Measurements from ENCODE around the gene ABHD6. TPM values are rescaled to one million over a fixed set of nuclear protein-coding genes. Genes with fewer than 3 reads are reported as not detected.

The ABHD6 gene
- total and polyA plus RNA-seq, 9 of the 15 experiments (the other 6 are each of a cell fraction or from before 2014, with no cell fraction given) = 0.53 to 3.6 (median 2.5) TPM

GRCh38 chr3:58238830-58239229, 1.2 kb downstream of the ABHD6 start (continued):
- no peak for TF ChIP-seq NUFIP1 (IDR thresholded peaks at IDR 0.05; ENCODE audit: partially characterized antibody)
- no peak for TF ChIP-seq GATAD2B (IDR thresholded peaks at IDR 0.05; ENCODE audit: borderline replicate concordance)

DNA sequence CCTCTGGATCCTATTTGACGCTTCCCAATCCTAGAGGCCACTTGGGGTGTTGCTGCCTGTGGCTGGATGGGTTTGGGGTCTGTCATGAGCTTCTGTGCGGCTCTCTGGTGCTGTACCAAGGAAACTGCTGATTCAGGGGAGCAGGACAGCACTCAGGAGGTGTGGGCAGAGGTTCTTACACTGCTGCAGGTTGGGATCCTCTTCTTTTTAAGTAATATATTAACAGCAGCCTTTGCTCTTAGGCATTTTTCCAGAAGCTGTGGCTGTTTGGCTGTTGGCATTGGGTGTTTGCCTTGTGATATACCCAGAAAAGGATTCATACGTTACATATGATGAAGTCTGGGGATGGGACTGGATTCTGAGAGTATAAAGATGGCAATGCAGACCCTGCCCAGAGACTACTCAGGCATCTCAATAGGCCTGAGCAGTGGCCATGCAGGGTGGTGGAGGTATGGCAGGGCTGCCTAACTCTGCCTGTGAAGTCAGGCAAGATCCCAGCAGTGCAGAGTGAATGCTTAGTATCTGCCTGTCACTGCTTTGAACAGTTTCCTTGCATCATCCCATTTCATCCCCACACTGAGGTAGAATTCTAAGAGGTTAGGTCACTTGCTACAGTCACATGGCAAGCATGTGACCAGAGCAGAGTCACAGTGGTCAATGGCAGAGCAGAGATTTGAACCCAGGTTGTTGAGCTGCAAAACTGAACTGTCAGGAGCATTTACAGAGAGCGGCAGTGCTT, 3.9 kb downstream of the ABHD6 start:
- Histone ChIP-seq H3K36me3 (ENCODE audit: control insufficient read depth, insufficient read depth, low read length) (no peaks in the 10 kb centered on the region), H3K9ac (ENCODE audit: insufficient read depth in 1 of 2, low read depth in 2 of 2, low read length in 2 of 2) (no peak overlapping the region), H3K4me3 (no peak overlapping the region), H3K9me1 (ENCODE audit: control insufficient read depth, insufficient read depth, low read length) (no peaks in the 10 kb centered on the region), H4K20me1 (replicated peaks; ENCODE audit: control insufficient read depth, insufficient read depth, low read length) (0 out of 2 replicates have a peak, but pooled peaks cover 5% of the 10 kb centered on the region), H3K27me3 (ENCODE audit: control insufficient read depth in 2 of 2, insufficient read depth in 2 of 2, low read length in 2 of 2) (no peaks in the 10 kb centered on the region), H3K9me3 (replicated peaks; ENCODE audit: control insufficient read depth, insufficient read depth, low read depth, low read length) (no peaks in the 10 kb centered on the region), H3K79me2 (ENCODE audit: control insufficient read depth, insufficient read depth, low read length) (no peaks in the 10 kb centered on the region), H2AFZ (ENCODE audit: low read depth, low read length) (no peak overlapping the region), H3K4me2 (ENCODE audit: insufficient read depth, low read length) (no peak overlapping the region), H3K27ac (ENCODE audit: extremely low read depth, low read depth, low read length) (no peak overlapping the region), H3K4me1 (replicated peaks in 1 of 2; ENCODE audit: control insufficient read depth in 2 of 2, insufficient read depth in 2 of 2, low read length in 2 of 2) (peaks cover 9 to 18% of the 10 kb centered on the region in 2 experiments; a peak in 4 of 5 replicates)
- in situ Hi-C loops (cut with MboI) (no loop called here), intact Hi-C loops (cut with micrococcal nuclease) (no loop called here)
- FAIRE-seq = no peak
- ChIA-PET CTCF (ENCODE audit: low intra/inter-chr PET ratio) (no interaction called here), POLR2A (interaction anchor here (1.2 kb wide), 1 partner anchor 17 kb away, joined by 3 read pairs; no protein-coding TSS in a partner anchor)
- ATAC-seq = no peak
- TF ChIP-seq PKNOX1 (IDR thresholded peaks at IDR 0.05) (0 out of 2 replicates have a peak, but pooled peaks have one; percentile 20), FOXP1 (CRISPR knock-in tag; IDR thresholded peaks at IDR 0.05) (no peak), NCOA6 (IDR thresholded peaks at IDR 0.05) (no peak), ZNF316 (IDR thresholded peaks at IDR 0.05) (0 out of 2 replicates have a peak, but pooled peaks have one; percentile 14), CEBPG (CRISPR knock-in tag; IDR thresholded peaks at IDR 0.05) (no peak), CEBPG (tag; conservative IDR thresholded peaks at IDR 0.05 in 1 of 2, IDR thresholded peaks at IDR 0.05 in 1 of 2) (0 out of 4 replicates have a peak, but pooled peaks of 1 of the 2 experiments have one; percentile 62), RBFOX2 (IDR thresholded peaks at IDR 0.05; ENCODE audit: low read depth, low read length) (no peak), RAD51 (IDR thresholded peaks at IDR 0.05; ENCODE audit: borderline replicate concordance, low read depth) (peak; percentile 69; the same call in 1 of the 2 replicates), L3MBTL2 (IDR thresholded peaks at IDR 0.05) (0 out of 2 replicates have a peak, but pooled peaks have one; percentile 17)
- TF ChIP-seq, protein P1, sequence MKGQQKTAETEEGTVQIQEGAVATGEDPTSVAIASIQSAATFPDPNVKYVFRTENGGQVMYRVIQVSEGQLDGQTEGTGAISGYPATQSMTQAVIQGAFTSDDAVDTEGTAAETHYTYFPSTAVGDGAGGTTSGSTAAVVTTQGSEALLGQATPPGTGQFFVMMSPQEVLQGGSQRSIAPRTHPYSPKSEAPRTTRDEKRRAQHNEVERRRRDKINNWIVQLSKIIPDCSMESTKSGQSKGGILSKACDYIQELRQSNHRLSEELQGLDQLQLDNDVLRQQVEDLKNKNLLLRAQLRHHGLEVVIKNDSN (CRISPR knock-in tag; IDR thresholded peaks at IDR 0.05) = peak; percentile 46; the same call in 1 of the 2 replicates
- TF ChIP-seq, protein P2, sequence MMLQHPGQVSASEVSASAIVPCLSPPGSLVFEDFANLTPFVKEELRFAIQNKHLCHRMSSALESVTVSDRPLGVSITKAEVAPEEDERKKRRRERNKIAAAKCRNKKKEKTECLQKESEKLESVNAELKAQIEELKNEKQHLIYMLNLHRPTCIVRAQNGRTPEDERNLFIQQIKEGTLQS (IDR thresholded peaks at IDR 0.05) = peak; percentile 49
- TF ChIP-seq, protein P2 (CRISPR knock-in tag; conservative IDR thresholded peaks at IDR 0.05) = no peak
- TF ChIP-seq, protein P3, sequence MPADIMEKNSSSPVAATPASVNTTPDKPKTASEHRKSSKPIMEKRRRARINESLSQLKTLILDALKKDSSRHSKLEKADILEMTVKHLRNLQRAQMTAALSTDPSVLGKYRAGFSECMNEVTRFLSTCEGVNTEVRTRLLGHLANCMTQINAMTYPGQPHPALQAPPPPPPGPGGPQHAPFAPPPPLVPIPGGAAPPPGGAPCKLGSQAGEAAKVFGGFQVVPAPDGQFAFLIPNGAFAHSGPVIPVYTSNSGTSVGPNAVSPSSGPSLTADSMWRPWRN (IDR thresholded peaks at IDR 0.05; ENCODE audit: low read depth) = no peak
- TF ChIP-seq, protein P4, sequence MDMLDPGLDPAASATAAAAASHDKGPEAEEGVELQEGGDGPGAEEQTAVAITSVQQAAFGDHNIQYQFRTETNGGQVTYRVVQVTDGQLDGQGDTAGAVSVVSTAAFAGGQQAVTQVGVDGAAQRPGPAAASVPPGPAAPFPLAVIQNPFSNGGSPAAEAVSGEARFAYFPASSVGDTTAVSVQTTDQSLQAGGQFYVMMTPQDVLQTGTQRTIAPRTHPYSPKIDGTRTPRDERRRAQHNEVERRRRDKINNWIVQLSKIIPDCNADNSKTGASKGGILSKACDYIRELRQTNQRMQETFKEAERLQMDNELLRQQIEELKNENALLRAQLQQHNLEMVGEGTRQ (CRISPR knock-in tag; IDR thresholded peaks at IDR 0.05) = 0 out of 2 replicates have a peak, but pooled peaks have one; percentile 17
- WGBS (ENCODE audit: insufficient coverage, low coverage, missing lambda C conversion rate) = 48% methylated on average over 4 of the region's 4 CpGs
- DNase-seq (ENCODE audit: extremely low read depth in 1 of 4, low spot score in 3 of 4) = no peak
- no TSS peak for BruUV-seq (replicated peaks)

All from K562 (cell line).